PC-9 (cell line): Measurements from ENCODE around the gene GAN. TPM values are rescaled to one million over a fixed set of nuclear protein-coding genes. Genes with fewer than 3 reads are reported as not detected.
A peak's percentile ranks its signal among the peaks of the same experiment; 100 is the strongest.

Source experiments
- BruUV-seq: library from RNA; stranded (reverse); fragments of 400-500 nt; replicated peaks from 2 replicates; lab custom pipeline; 2021; lab: Mats Ljungman, UMichigan
- CTCF ChIA-PET: fragments of 300-600 bp; sonication (Branson Sonifier 250); formaldehyde crosslinking; loops from one replicate; lab custom pipeline; 2022; ENCODE audit warnings: antibody characterized with exemption; lab: Charles Lee
- POLR2A ChIA-PET: fragments of 300-600 bp; sonication (Branson Sonifier 250); formaldehyde crosslinking; loops from one replicate; lab custom pipeline; 2022; ENCODE audit warnings: antibody characterized with exemption; ENCODE audit not compliant: unreplicated experiment; lab: Charles Lee
- DNase-seq, 2 experiments: peaks; one replicate each; pipeline versions ENCODE4 v3.0.0 to v3.0.0-alpha.2; 2015 to 2022; ENCODE audit warnings: mixed read lengths in 1 of 2
- H2AFZ ChIP-seq: fragments of 200-600 bp; sonication (generic); 2 replicates; pipeline ENCODE4 v1.8.1; 2017; ENCODE audit warnings: antibody characterized with exemption
- H3F3A ChIP-seq: fragments of 200-600 bp; sonication (generic); 2 replicates; pipeline ENCODE4 v1.8.1; 2017; ENCODE audit warnings: antibody characterized with exemption, mild to moderate bottlenecking, low read depth; ENCODE audit not compliant: insufficient read depth
- H3K27ac ChIP-seq: fragments of 200-600 bp; sonication (generic); 2 replicates; pipeline ENCODE4 v1.6.1; 2016; ENCODE audit warnings: mixed run types
- H3K27me3 ChIP-seq: fragments of 200-600 bp; sonication (generic); 2 replicates; pipeline ENCODE4 v1.6.1; 2016; ENCODE audit warnings: low read depth, mixed run types; ENCODE audit not compliant: insufficient read depth
- H3K36me3 ChIP-seq: fragments of 200-600 bp; sonication (generic); 2 replicates; pipeline ENCODE4 v1.6.1; 2016; ENCODE audit warnings: low read depth, mixed run types
- H3K4me1 ChIP-seq: fragments of 200-600 bp; sonication (generic); replicated peaks from 2 replicates; pipeline ENCODE4 v1.6.1; 2016; ENCODE audit warnings: mixed run types; ENCODE audit not compliant: insufficient read depth
- H3K4me2 ChIP-seq: fragments of 200-600 bp; sonication (generic); 2 replicates; pipeline ENCODE4 v1.6.1; 2017; ENCODE audit warnings: mixed run types
- H3K4me3 ChIP-seq: fragments of 200-600 bp; sonication (generic); 2 replicates; pipeline ENCODE4 v1.6.1; 2016; ENCODE audit warnings: mixed run types
- H3K79me2 ChIP-seq: fragments of 200-600 bp; sonication (generic); 2 replicates; pipeline ENCODE4 v1.6.1; 2017; ENCODE audit warnings: low read depth, mixed run types
- H3K9me2 ChIP-seq: fragments of 200-600 bp; sonication (generic); 2 replicates; pipeline ENCODE4 v1.8.1; 2017; ENCODE audit warnings: mild to moderate bottlenecking; ENCODE audit not compliant: insufficient read depth
- H3K9me3 ChIP-seq: fragments of 200-600 bp; sonication (generic); 2 replicates; pipeline ENCODE4 v1.8.1; 2016; ENCODE audit warnings: low read depth; ENCODE audit not compliant: insufficient read depth
- H4K20me1 ChIP-seq: fragments of 200-600 bp; sonication (generic); 2 replicates; pipeline ENCODE4 v1.8.1; 2017; ENCODE audit not compliant: insufficient read depth
- EZH2 ChIP-seq: fragments of 200-600 bp; sonication (generic); IDR thresholded peaks from 2 replicates; pipeline ENCODE4 v1.8.0; 2017; ENCODE audit warnings: antibody characterized with exemption, low read depth
- intact Hi-C: fragments of 100-400 bp; cut with micrococcal nuclease; formaldehyde crosslinking; loops from one replicate; pipeline ENCODE4 v1.10.0; 2022; ENCODE audit not compliant: unreplicated experiment
- total RNA-seq: library from RNA; stranded (reverse); gene quantifications from 2 replicates; pipeline ENCODE4 v1.2.3, GENCODE V29; 2021
- TF ChIP-seq, protein P1 (sequence below): fragments of 200-600 bp; sonication (generic); conservative IDR thresholded peaks from 2 replicates; pipeline ENCODE4 v1.6.1; 2017; ENCODE audit warnings: mixed run types, antibody characterized with exemption, mild to moderate bottlenecking, moderate library complexity

Gene GAN
- total RNA-seq, 1 experiment from 2014 or later = 11.9 TPM

GRCh38 chr16:81399909-81400308, 85.1 kb downstream of the GAN start:
- Histone ChIP-seq H4K20me1 (no peaks in the 10 kb centered on the region), H3K79me2 (peaks cover 7% of the 10 kb centered on the region; the same call in 1 of the 2 replicates), H3K27ac (peak overlapping the region; percentile 83), H2AFZ (no peak overlapping the region), H3K9me3 (no peaks in the 10 kb centered on the region), H3F3A (peaks cover 16% of the 10 kb centered on the region), H3K4me2 (no peak overlapping the region), H3K27me3 (no peaks in the 10 kb centered on the region), H3K4me3 (no peak overlapping the region), H3K9me2 (no peaks in the 10 kb centered on the region), H3K4me1 (peaks cover 27% of the 10 kb centered on the region), H3K36me3 (no peaks in the 10 kb centered on the region)
- TF ChIP-seq EZH2 = no peak
- TF ChIP-seq, protein P1, sequence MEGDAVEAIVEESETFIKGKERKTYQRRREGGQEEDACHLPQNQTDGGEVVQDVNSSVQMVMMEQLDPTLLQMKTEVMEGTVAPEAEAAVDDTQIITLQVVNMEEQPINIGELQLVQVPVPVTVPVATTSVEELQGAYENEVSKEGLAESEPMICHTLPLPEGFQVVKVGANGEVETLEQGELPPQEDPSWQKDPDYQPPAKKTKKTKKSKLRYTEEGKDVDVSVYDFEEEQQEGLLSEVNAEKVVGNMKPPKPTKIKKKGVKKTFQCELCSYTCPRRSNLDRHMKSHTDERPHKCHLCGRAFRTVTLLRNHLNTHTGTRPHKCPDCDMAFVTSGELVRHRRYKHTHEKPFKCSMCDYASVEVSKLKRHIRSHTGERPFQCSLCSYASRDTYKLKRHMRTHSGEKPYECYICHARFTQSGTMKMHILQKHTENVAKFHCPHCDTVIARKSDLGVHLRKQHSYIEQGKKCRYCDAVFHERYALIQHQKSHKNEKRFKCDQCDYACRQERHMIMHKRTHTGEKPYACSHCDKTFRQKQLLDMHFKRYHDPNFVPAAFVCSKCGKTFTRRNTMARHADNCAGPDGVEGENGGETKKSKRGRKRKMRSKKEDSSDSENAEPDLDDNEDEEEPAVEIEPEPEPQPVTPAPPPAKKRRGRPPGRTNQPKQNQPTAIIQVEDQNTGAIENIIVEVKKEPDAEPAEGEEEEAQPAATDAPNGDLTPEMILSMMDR = no peak
- no peak for DNase-seq
- ChIA-PET POLR2A (no interaction called here), CTCF (no interaction called here)
- BruUV-seq = no TSS peak
- intact Hi-C loops = loop anchor here (5.0 kb wide), 1 partner anchor 297 kb away; no protein-coding TSS in a partner anchor

- Histone ChIP-seq H2AFZ (peak overlapping the region; percentile 71), H3K4me2 (peak overlapping the region; percentile 70), H3F3A (peaks cover 23% of the 10 kb centered on the region), H3K27ac (peak overlapping the region; percentile 83), H3K9me2 (no peaks in the 10 kb centered on the region), H3K79me2 (peaks cover 9% of the 10 kb centered on the region; the same call in 1 of the 2 replicates), H3K36me3 (no peaks in the 10 kb centered on the region), H3K9me3 (no peaks in the 10 kb centered on the region), H3K4me1 (peaks cover 35% of the 10 kb centered on the region), H3K4me3 (peak overlapping the region; percentile 36), H3K27me3 (no peaks in the 10 kb centered on the region), H4K20me1 (no peaks in the 10 kb centered on the region)
- BruUV-seq = TSS peak; percentile 73
- no peak for TF ChIP-seq EZH2
- TF ChIP-seq, protein P1 = no peak
- ChIA-PET CTCF (interaction anchor here (0.5 kb wide), 1 partner anchor 473 kb away, joined by 4 read pairs; no protein-coding TSS in a partner anchor), POLR2A (interaction anchor here (0.6 kb wide), 1 partner anchor 324 kb away, joined by 3 read pairs; the partner anchor contains the start of gene C16orf46)
- peak; percentile 80 to 93 for DNase-seq
- intact Hi-C loops = loop anchor here (5.0 kb wide), 1 partner anchor 296 kb away; no protein-coding TSS in a partner anchor
Observed at GRCh38 chr16:81401035-81401950, 86.5 kb downstream of the GAN start.

- intact Hi-C loops = loop anchor here (1.0 to 5.0 kb wide), 4 partner anchors 110 to 320 kb away; no protein-coding TSS in a partner anchor
- peaks cover 50% of the 10 kb centered on the region for H3K4me1 ChIP-seq
- peaks cover 9% of the 10 kb centered on the region; the same call in 1 of the 2 replicates for H3K79me2 ChIP-seq
- no TSS peak for BruUV-seq
- TF ChIP-seq EZH2 = no peak
- TF ChIP-seq, protein P1 = no peak
- no peak for DNase-seq
- peak overlapping the region; percentile 69 for H3K4me2 ChIP-seq
- no peaks in the 10 kb centered on the region for H4K20me1 ChIP-seq
- H3K36me3 ChIP-seq = no peaks in the 10 kb centered on the region
- H3K27me3 ChIP-seq = no peaks in the 10 kb centered on the region
- ChIA-PET CTCF (interaction anchor here (0.6 to 0.8 kb wide), 5 partner anchors 83 to 294 kb away, joined by 4 to 11 read pairs (median 6); no protein-coding TSS in a partner anchor), POLR2A (interaction anchor here (0.6 kb wide), 1 partner anchor 137 kb away, joined by 4 read pairs; no protein-coding TSS in a partner anchor)
- H3K4me3 ChIP-seq = no peak overlapping the region
- no peak overlapping the region for H2AFZ ChIP-seq
- peaks cover 28% of the 10 kb centered on the region for H3F3A ChIP-seq
- no peak overlapping the region for H3K27ac ChIP-seq
- H3K9me3 ChIP-seq = no peaks in the 10 kb centered on the region
- no peaks in the 10 kb centered on the region for H3K9me2 ChIP-seq
Observed at GRCh38 chr16:81403208-81403600, 88.4 kb downstream of the GAN start.
